Prostate gland (tissue), 2 donors: Measurements from ENCODE around the gene ATP6V0B. TPM values are rescaled to one million over a fixed set of nuclear protein-coding genes. Genes with fewer than 3 reads are reported as not detected.

Experiments
- DNase-seq: peaks from one replicate; pipeline ENCODE4 v3.0.0-alpha.2; 2019; ENCODE audit warnings: low spot score
- H3K27ac ChIP-seq, 2 donors: fragments of 200-600 bp; sonication (generic); 2 replicates each; pipeline ENCODE4 v1.5.1; 2017 to 2019
- H3K27me3 ChIP-seq: fragments of 200-600 bp; sonication (generic); replicated peaks from 2 replicates; pipeline ENCODE4 v1.5.1; 2019; ENCODE audit not compliant: insufficient read depth
- H3K36me3 ChIP-seq, 2 donors: fragments of 200-600 bp; sonication (generic); 1 replicate in 1 of 2; 2 replicates in 1 of 2; pipeline versions ENCODE4 v1.5.1 to v1.8.1; 2017 to 2019
- H3K4me1 ChIP-seq: fragments of 200-600 bp; sonication (generic); replicated peaks from 2 replicates; pipeline ENCODE4 v1.5.1; 2019
- H3K4me3 ChIP-seq, 2 donors: fragments of 200-600 bp; sonication (generic); 2 replicates each; pipeline ENCODE4 v1.5.1; 2017 to 2019
- H3K9me3 ChIP-seq: fragments of 200-600 bp; sonication (generic); 2 replicates; pipeline ENCODE4 v1.5.1; 2017
- CTCF ChIP-seq, 4 experiments: fragments of 200-600 bp in 2 of 4; fragments of 450-650 bp in 2 of 4; sonication (generic) in 2 of 4; IDR thresholded peaks; 1 replicate in 3 of 4; 2 replicates in 1 of 4; pipeline ENCODE4 v1.5.1; 2016 to 2019; ENCODE audit warnings: antibody characterized with exemption in 4 of 4, mild to moderate bottlenecking in 2 of 4, moderate library complexity in 2 of 4
- POLR2A ChIP-seq: fragments of 450-650 bp; IDR thresholded peaks from one replicate; pipeline ENCODE4 v1.6.1; 2016; ENCODE audit warnings: antibody characterized with exemption, mild to moderate bottlenecking
- POLR2AphosphoS5 ChIP-seq: sonication (generic); formaldehyde crosslinking; IDR thresholded peaks from one replicate; pipeline ENCODE4 v1.6.1; 2017; ENCODE audit warnings: antibody characterized with exemption
- WGBS: methylation state at CpG from one replicate; pipeline ENCODE4 v1.1.5; 2018; 5-methylcytosine and 5-hydroxymethylcytosine counted together
- intact Hi-C: fragments of 100-400 bp; cut with DNase I; formaldehyde crosslinking; loops from one replicate; pipeline ENCODE4 v1.14.2; 2022
- total RNA-seq, 2 donors: library from RNA; depleted of rRNA; stranded (reverse); fragments of >200 nt; gene quantifications; one replicate each; pipeline ENCODE4 v1.1.0, GENCODE V29; 2016

The ATP6V0B gene
- total RNA-seq, 2 donors from 2014 or later: 180 to 245 TPM

GRCh38 chr1:44021156-44021555 is 46.4 kb downstream of the ATP6V0B start:
- TF ChIP-seq CTCF (IDR thresholded peaks at IDR 0.05) (no peak), POLR2AphosphoS5 (no peak)
- Histone ChIP-seq H3K9me3 (no peaks in the 10 kb centered on the region), H3K27me3 (no peaks in the 10 kb centered on the region), H3K36me3 (no peaks in the 10 kb centered on the region), H3K4me3 (no peak overlapping the region), H3K4me1 (no peaks in the 10 kb centered on the region), H3K27ac (no peak overlapping the region)
- intact Hi-C loops: no loop called here
- no peak for DNase-seq
- WGBS: 96% methylated on average over 8 of the region's 8 CpGs

- no peak overlapping the region for H3K27ac ChIP-seq
- H3K4me3 ChIP-seq: no peak overlapping the region
- no peaks in the 10 kb centered on the region for H3K4me1 ChIP-seq
- no peak for TF ChIP-seq POLR2A
- no peak for TF ChIP-seq POLR2AphosphoS5
- no peak for TF ChIP-seq CTCF (IDR thresholded peaks at IDR 0.05)
- WGBS: 91% methylated on average over 10 of the region's 10 CpGs
- no peaks in the 10 kb centered on the region for H3K36me3 ChIP-seq
- no peak for DNase-seq
- H3K27me3 ChIP-seq: no peaks in the 10 kb centered on the region
- intact Hi-C loops: no loop called here
- H3K9me3 ChIP-seq: no peaks in the 10 kb centered on the region
Observed at GRCh38 chr1:44021581-44022321, 47.0 kb downstream of the ATP6V0B start.

- no peaks in the 10 kb centered on the region for H3K36me3 ChIP-seq
- no peak for DNase-seq
- no peaks in the 10 kb centered on the region for H3K4me1 ChIP-seq
- intact Hi-C loops: no loop called here
- TF ChIP-seq POLR2A (no peak), CTCF (IDR thresholded peaks at IDR 0.05) (no peak), POLR2AphosphoS5 (no peak)
- H3K4me3 ChIP-seq: no peak overlapping the region
- 91% methylated on average over 14 of the region's 14 CpGs for WGBS
- no peaks in the 10 kb centered on the region for H3K9me3 ChIP-seq
- H3K27me3 ChIP-seq: no peaks in the 10 kb centered on the region
- H3K27ac ChIP-seq: no peak overlapping the region
Observed at GRCh38 chr1:44024031-44024902, 49.5 kb downstream of the ATP6V0B start.

- no peaks in the 10 kb centered on the region for H3K9me3 ChIP-seq
- intact Hi-C loops: no loop called here
- no peak overlapping the region for H3K4me3 ChIP-seq
- no peaks in the 10 kb centered on the region for H3K27me3 ChIP-seq
- H3K27ac ChIP-seq: no peak overlapping the region
- no peaks in the 10 kb centered on the region for H3K4me1 ChIP-seq
- DNase-seq: no peak
- WGBS: 86% methylated on average over 13 of the region's 13 CpGs
- TF ChIP-seq POLR2AphosphoS5 (no peak), POLR2A (no peak), CTCF (IDR thresholded peaks at IDR 0.05) (no peak)
- H3K36me3 ChIP-seq: no peaks in the 10 kb centered on the region
Observed at GRCh38 chr1:44024903-44025525, 50.3 kb downstream of the ATP6V0B start.
